HepG2 (cell line): ENCODE measurements around the gene BCAR3. TPM values are rescaled to one million over a fixed set of nuclear protein-coding genes. Genes with fewer than 3 reads are reported as not detected.
A peak's percentile ranks its signal among the peaks of the same experiment; 100 is the strongest.

ENCODE experiments used
- CC2D1A ChIP-seq: sonication (generic); formaldehyde crosslinking; IDR thresholded peaks from 2 replicates; pipeline ENCODE4 v1.8.1; 2023; ENCODE audit warnings: mild to moderate bottlenecking, missing genetic modification reagents
- FOXJ3 ChIP-seq: sonication (generic); formaldehyde crosslinking; IDR thresholded peaks from 2 replicates; pipeline ENCODE4 v1.4.0; 2020; ENCODE audit warnings: missing genetic modification reagents, mild to moderate bottlenecking, borderline replicate concordance
- HNF4G ChIP-seq, 2 experiments: sonication (generic) in 1 of 2; formaldehyde crosslinking in 1 of 2; IDR thresholded peaks; 2 replicates each; pipeline versions ENCODE4 v1.4.0 to v1.6.1; 2011 to 2020; ENCODE audit warnings: borderline replicate concordance in 2 of 2, low read depth in 2 of 2, mild to moderate bottlenecking in 2 of 2, low read length in 1 of 2, missing genetic modification reagents in 1 of 2, moderate library complexity in 1 of 2
- KLF13 ChIP-seq: sonication (generic); formaldehyde crosslinking; IDR thresholded peaks from 2 replicates; pipeline ENCODE4 v1.4.0; 2020; ENCODE audit warnings: mild to moderate bottlenecking, missing genetic modification reagents
- MAZ ChIP-seq, 2 experiments: sonication (generic) in 1 of 2; formaldehyde crosslinking in 1 of 2; IDR thresholded peaks; 2 replicates each; pipeline versions ENCODE4 v1.5.0 to v1.6.1; 2012 to 2020; ENCODE audit warnings: low read depth in 2 of 2, mild to moderate bottlenecking in 2 of 2, borderline replicate concordance in 1 of 2, improper control_type of control experiment in 1 of 2, low read length in 1 of 2, missing genetic modification reagents in 1 of 2, moderate library complexity in 1 of 2
- MED8 ChIP-seq: sonication (generic); formaldehyde crosslinking; IDR thresholded peaks from 2 replicates; pipeline ENCODE4 v1.8.1; 2023; ENCODE audit warnings: mild to moderate bottlenecking, missing genetic modification reagents; ENCODE audit not compliant: insufficient replicate concordance
- NFIC ChIP-seq: IDR thresholded peaks from 2 replicates; pipeline ENCODE4 v1.6.1; 2012; ENCODE audit warnings: mild to moderate bottlenecking, low read length, inconsistent platforms
- POLR2G ChIP-seq: fragments of 200-400 bp; formaldehyde crosslinking; IDR thresholded peaks from 2 replicates; pipeline ENCODE4 v1.6.1; 2018; ENCODE audit warnings: mild to moderate bottlenecking, low read depth, low read length, moderate library complexity
- PRPF4 ChIP-seq: fragments of 200-400 bp; formaldehyde crosslinking; IDR thresholded peaks from 2 replicates; pipeline ENCODE4 v1.6.1; 2016; ENCODE audit warnings: low read length, low read depth; ENCODE audit not compliant: poor library complexity, severe bottlenecking
- SIX1 ChIP-seq: sonication (generic); formaldehyde crosslinking; IDR thresholded peaks from 2 replicates; pipeline ENCODE4 v1.4.0; 2020; ENCODE audit warnings: missing genetic modification reagents, borderline replicate concordance
- ZC3H13 ChIP-seq: sonication (generic); formaldehyde crosslinking; IDR thresholded peaks from 2 replicates; pipeline ENCODE4 v1.8.1; 2023; ENCODE audit warnings: mild to moderate bottlenecking, missing genetic modification reagents, moderate library complexity
- ZEB1 ChIP-seq: IDR thresholded peaks from 2 replicates; pipeline ENCODE4 v1.6.1; 2012; ENCODE audit warnings: mild to moderate bottlenecking, low read depth, inconsistent platforms; ENCODE audit not compliant: insufficient replicate concordance
- ZFP36L1 ChIP-seq: sonication (generic); formaldehyde crosslinking; IDR thresholded peaks from 2 replicates; pipeline ENCODE4 v1.8.0; 2022; ENCODE audit warnings: mild to moderate bottlenecking, missing genetic modification reagents, moderate library complexity
- ZFP82 ChIP-seq: sonication (generic); formaldehyde crosslinking; IDR thresholded peaks from 2 replicates; pipeline ENCODE4 v1.5.1; 2020; ENCODE audit warnings: mild to moderate bottlenecking, missing genetic modification reagents, borderline replicate concordance
- ZFX ChIP-seq: sonication (generic); formaldehyde crosslinking; IDR thresholded peaks from 2 replicates; pipeline ENCODE4 v1.4.0; 2020; ENCODE audit warnings: mild to moderate bottlenecking, low read depth, missing genetic modification reagents, moderate library complexity
- ZNF282 ChIP-seq: fragments of 450-650 bp; IDR thresholded peaks from 2 replicates; pipeline ENCODE4 v1.6.1; 2018; ENCODE audit not compliant: partially characterized antibody
- ZNF44 ChIP-seq: sonication (generic); formaldehyde crosslinking; IDR thresholded peaks from 2 replicates; pipeline ENCODE4 v1.5.1; 2020; ENCODE audit warnings: mild to moderate bottlenecking, missing genetic modification reagents
- ZNF556 ChIP-seq: sonication (generic); formaldehyde crosslinking; IDR thresholded peaks from 2 replicates; pipeline ENCODE4 v1.4.0; 2020; ENCODE audit warnings: mild to moderate bottlenecking, missing genetic modification reagents, borderline replicate concordance
- ZSCAN30 ChIP-seq: sonication (generic); formaldehyde crosslinking; IDR thresholded peaks from 2 replicates; pipeline ENCODE4 v1.5.0; 2020; ENCODE audit warnings: mild to moderate bottlenecking, missing genetic modification reagents
- polyA plus RNA-seq, 8 experiments: library from polyadenylated mRNA; depleted of rRNA in 3 of 8; stranded (reverse) in 7 of 8; unstranded in 1 of 8; fragments of >200 nt; fragmentation: Illumina TruSeq in 4 of 8; extraction: Trizol in 4 of 8; gene quantifications; 2 replicates each; pipeline versions ENCODE4 v1.2.1 to v1.2.3, GENCODE V29; 2011 to 2016; ENCODE audit warnings: low read depth in 4 of 8, missing spikeins in 1 of 8, mixed read lengths in 1 of 8; ENCODE audit not compliant: insufficient read depth in 1 of 8
- total RNA-seq, 5 experiments: library from RNA; depleted of rRNA; stranded (reverse); fragments of >200 nt; fragmentation: Illumina TruSeq; extraction: Trizol; gene quantifications; 2 replicates each; pipeline ENCODE4 v1.2.3, GENCODE V29; 2016; ENCODE audit warnings: low read depth in 1 of 5
- TF ChIP-seq, protein P1 (sequence below): sonication (generic); formaldehyde crosslinking; IDR thresholded peaks from 2 replicates; pipeline ENCODE4 v1.5.0; 2020; ENCODE audit warnings: mild to moderate bottlenecking, missing genetic modification reagents, borderline replicate concordance
- TF ChIP-seq, protein P2 (sequence below): sonication (generic); formaldehyde crosslinking; IDR thresholded peaks from 2 replicates; pipeline ENCODE4 v1.4.0; 2020; ENCODE audit warnings: missing genetic modification reagents
- TF ChIP-seq, protein P3 (sequence below): IDR thresholded peaks from 2 replicates; pipeline ENCODE4 v1.6.1; 2018; ENCODE audit warnings: missing genetic modification reagents, mild to moderate bottlenecking, missing compliant biosample characterization

Gene BCAR3
- total and polyA plus RNA-seq, 2 of the 13 experiments (the other 11 are each of a cell fraction or from before 2014, with no cell fraction given) = 3.6 to 4.8 TPM

DNA sequence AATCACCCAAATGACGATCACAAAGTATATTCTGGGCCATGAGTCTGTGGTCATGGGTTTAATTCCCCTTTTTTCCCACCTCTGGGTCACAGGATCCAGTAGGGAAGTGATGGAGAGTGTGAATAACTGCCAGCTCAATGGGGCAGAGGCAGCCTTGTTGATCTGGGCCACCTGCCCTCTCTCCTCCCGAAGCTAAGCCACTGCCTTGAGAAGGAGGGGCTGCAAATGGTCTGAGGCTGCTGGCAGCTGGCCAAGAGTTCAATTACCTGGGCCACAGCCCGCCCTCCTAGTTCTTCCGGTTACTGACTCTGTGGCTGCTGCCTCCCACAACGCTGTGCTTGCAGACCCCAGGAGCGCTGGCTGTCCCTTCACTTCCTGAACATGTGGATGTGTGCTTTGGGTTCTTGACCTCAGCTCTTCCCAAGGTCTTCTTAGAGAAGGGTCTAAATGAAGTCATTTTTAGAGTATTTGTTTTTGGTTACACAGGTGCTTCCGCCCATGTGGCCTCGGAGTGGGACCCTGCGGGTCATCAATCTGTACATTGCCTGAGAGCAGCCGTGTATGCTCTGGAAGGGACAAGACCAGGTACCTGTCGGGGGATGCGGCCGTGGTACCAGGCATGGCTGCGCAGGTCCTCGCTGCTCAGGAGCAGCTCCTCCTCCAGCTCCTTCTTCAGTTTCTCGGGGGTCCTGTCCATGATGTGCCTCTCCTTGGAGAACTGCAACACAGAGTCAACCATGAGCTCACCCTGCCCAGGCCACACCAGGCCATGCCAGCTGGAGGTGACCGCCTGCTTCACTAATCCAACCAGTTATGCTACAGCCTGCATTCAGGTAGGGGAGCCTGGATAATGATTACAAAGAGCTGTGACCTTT is 89.7 kb downstream of the BCAR3 start (continued):
- TF ChIP-seq, protein P1, sequence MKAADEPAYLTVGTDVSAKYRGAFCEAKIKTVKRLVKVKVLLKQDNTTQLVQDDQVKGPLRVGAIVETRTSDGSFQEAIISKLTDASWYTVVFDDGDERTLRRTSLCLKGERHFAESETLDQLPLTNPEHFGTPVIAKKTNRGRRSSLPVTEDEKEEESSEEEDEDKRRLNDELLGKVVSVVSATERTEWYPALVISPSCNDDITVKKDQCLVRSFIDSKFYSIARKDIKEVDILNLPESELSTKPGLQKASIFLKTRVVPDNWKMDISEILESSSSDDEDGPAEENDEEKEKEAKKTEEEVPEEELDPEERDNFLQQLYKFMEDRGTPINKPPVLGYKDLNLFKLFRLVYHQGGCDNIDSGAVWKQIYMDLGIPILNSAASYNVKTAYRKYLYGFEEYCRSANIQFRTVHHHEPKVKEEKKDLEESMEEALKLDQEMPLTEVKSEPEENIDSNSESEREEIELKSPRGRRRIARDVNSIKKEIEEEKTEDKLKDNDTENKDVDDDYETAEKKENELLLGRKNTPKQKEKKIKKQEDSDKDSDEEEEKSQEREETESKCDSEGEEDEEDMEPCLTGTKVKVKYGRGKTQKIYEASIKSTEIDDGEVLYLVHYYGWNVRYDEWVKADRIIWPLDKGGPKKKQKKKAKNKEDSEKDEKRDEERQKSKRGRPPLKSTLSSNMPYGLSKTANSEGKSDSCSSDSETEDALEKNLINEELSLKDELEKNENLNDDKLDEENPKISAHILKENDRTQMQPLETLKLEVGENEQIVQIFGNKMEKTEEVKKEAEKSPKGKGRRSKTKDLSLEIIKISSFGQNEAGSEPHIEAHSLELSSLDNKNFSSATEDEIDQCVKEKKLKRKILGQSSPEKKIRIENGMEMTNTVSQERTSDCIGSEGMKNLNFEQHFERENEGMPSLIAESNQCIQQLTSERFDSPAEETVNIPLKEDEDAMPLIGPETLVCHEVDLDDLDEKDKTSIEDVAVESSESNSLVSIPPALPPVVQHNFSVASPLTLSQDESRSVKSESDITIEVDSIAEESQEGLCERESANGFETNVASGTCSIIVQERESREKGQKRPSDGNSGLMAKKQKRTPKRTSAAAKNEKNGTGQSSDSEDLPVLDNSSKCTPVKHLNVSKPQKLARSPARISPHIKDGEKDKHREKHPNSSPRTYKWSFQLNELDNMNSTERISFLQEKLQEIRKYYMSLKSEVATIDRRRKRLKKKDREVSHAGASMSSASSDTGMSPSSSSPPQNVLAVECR (CRISPR knock-in tag) = peak; percentile 82
- TF ChIP-seq ZSCAN30 (CRISPR knock-in tag) = no peak
- peak; percentile 86 for TF ChIP-seq NFIC
- no peak; the same call in 1 of the 2 replicates for TF ChIP-seq CC2D1A (CRISPR knock-in tag)
- TF ChIP-seq ZFP36L1 (CRISPR knock-in tag) = 0 out of 2 replicates have a peak, but pooled peaks have one; percentile 51
- no peak for TF ChIP-seq MAZ (IDR thresholded peaks at IDR 0.05; ENCODE audit: borderline replicate concordance, low read depth, low read length)
- 0 out of 2 replicates have a peak, but pooled peaks have one; percentile 21 for TF ChIP-seq MAZ (CRISPR knock-in tag; IDR thresholded peaks at IDR 0.05; ENCODE audit: low read depth)
- TF ChIP-seq, protein P2, sequence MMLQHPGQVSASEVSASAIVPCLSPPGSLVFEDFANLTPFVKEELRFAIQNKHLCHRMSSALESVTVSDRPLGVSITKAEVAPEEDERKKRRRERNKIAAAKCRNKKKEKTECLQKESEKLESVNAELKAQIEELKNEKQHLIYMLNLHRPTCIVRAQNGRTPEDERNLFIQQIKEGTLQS (CRISPR knock-in tag) = peak; percentile 9; the same call in 1 of the 2 replicates
- peak; percentile 83 for TF ChIP-seq POLR2G
- peak; percentile 86 for TF ChIP-seq ZEB1
- no peak for TF ChIP-seq ZFP82 (CRISPR knock-in tag)
- TF ChIP-seq, protein P3, sequence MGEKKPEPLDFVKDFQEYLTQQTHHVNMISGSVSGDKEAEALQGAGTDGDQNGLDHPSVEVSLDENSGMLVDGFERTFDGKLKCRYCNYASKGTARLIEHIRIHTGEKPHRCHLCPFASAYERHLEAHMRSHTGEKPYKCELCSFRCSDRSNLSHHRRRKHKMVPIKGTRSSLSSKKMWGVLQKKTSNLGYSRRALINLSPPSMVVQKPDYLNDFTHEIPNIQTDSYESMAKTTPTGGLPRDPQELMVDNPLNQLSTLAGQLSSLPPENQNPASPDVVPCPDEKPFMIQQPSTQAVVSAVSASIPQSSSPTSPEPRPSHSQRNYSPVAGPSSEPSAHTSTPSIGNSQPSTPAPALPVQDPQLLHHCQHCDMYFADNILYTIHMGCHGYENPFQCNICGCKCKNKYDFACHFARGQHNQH = peak; percentile 53; the same call in 1 of the 2 replicates
- TF ChIP-seq ZNF556 (CRISPR knock-in tag) = peak; percentile 68; the same call in 1 of the 2 replicates
- no peak for TF ChIP-seq KLF13
- TF ChIP-seq HNF4G (IDR thresholded peaks at IDR 0.05; ENCODE audit: borderline replicate concordance, low read depth, low read length) = peak; percentile 12; the same call in 1 of the 2 replicates
- peak; percentile 65; the same call in 1 of the 2 replicates for TF ChIP-seq HNF4G (CRISPR knock-in tag; IDR thresholded peaks at IDR 0.05; ENCODE audit: borderline replicate concordance, low read depth)
- TF ChIP-seq MED8 = no peak
- no peak for TF ChIP-seq PRPF4
- peak; percentile 61; the same call in 1 of the 2 replicates for TF ChIP-seq ZC3H13 (CRISPR knock-in tag)
- 0 out of 2 replicates have a peak, but pooled peaks have one; percentile 50 for TF ChIP-seq SIX1
- no peak for TF ChIP-seq ZNF44 (CRISPR knock-in tag)
- no peak for TF ChIP-seq ZNF282
- TF ChIP-seq FOXJ3 = peak; percentile 71; the same call in 1 of the 2 replicates
- TF ChIP-seq ZFX (CRISPR knock-in tag) = peak; percentile 82
